NCI-H1105 (cell line): ENCODE results near the gene NDUFS3.
A peak's percentile ranks its signal among the peaks of the same experiment; 100 is the strongest.
"Not testable (repeated sequence)": the region's sequence is repeated elsewhere in the genome, so short reads cannot be mapped to it uniquely, and the experiment has no call there.

Source experiments
- DNase-seq: peaks from one replicate; lab custom pipeline; 2025; lab: John Stamatoyannopoulos, UW

NDUFS3 gene

DNA sequence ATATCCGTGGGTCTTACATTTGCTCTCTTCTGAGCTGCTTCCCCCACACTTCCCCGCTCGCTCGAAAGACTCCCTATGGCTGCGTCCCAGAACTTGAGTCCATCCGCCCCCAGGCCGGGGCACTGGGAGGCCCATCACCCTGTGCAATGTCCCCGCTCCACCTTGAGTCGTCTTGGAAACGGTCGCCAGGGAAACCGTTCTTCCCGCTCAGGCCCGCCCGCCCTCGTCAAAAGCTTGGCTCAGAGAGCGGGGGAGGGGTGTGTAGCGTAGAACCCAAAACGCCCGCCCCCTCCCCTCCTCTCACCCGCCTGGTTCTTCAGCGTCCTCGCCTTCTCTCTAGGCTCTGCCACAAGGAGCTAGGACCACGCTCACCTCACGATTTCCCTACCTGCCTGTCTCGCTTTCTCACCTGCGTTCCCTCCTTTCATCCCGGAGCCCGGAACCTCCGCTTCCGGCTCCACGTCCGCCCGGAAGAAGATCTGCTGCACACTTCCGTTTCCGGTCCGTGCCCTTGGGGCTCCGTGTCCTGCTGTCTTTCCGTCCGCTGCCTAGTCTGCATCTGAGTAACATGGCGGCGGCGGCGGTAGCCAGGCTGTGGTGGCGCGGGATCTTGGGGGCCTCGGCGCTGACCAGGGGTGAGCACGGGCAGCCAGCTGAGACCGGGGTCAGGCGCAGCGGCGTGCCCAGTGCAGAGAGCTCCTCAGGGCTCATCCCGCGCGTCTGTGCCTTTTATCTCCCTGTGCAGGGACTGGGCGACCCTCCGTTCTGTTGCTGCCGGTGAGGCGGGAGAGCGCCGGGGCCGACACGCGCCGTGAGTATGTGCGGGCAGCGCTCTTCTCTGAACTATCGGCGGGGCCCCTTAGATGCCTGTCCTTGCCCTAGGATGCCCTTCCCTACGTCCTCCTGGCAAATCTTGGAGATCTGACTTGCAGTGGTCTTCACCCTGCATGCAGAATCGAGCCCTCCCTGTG lies at the start of gene NDUFS3, which contains the start of gene KBTBD4:
NDUFS3 (plus strand) TSS at position 551 of the 971 bp plus-strand sequence; CDS start at position 569, 18 bp downstream.
KBTBD4 (minus strand) TSS at position 447 of the 971 bp plus-strand sequence; CDS start at position 428, 19 bp downstream.
- peak; percentile 93 for DNase-seq

DNA sequence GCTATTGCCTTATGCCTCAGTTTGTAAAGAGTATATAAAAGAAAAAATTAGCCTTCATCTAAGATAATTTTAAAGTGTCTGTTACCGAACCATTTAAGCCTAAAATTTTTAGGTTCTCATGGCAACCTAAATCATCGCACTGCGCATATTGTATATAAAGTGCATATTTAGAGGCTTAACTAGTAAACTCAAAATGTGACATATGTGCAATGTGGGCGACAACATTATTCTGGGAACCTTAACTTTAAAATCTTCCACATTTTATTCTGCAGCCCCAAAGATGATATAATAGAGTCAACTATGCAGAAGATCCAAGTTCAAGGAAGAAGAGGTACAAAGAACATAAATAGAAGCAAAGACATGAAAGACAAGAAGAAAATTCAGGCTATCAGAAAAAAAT lies 48.9 kb upstream of the NDUFS3 start:
- DNase-seq = no peak

DNA sequence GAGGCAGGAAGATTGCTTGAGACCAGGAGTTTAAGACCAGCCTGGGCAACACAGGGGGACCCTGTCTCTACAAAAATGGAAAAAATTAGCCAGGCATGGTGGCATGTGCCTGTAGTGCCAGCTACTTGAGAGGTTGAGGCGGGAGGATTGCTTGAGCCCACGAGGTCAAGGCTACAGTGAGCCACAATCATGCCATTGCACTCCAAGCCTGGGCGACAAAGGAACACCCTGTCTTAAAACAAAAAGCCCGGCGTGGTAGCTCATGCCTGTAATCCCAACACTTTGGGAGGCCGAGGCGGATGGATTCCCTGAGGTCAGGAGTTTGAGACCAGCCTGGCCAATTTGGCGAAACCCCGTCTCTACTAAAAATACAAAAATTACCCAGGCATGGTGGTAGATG lies 48.2 kb upstream of the NDUFS3 start:
- DNase-seq = not testable (repeated sequence)

DNA sequence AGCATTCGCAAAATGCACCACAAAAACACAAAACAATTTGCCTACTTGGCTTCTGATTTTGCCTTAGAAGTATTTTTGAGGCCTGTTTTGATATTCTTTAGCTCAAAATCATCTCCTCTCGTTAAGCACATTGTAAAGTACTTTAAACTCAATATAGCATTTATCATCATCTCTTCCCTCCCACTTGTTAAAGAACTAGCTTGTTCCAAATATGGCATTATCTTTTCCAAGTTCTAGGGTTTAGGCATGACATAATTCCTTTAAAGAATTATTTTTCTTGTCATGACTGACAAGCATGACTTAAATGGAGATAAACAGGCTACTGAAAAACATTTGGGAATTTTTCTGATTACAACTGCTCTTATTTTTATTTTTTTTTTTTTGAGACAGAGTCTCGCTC lies 47.2 kb upstream of the NDUFS3 start:
- DNase-seq = no peak

DNA sequence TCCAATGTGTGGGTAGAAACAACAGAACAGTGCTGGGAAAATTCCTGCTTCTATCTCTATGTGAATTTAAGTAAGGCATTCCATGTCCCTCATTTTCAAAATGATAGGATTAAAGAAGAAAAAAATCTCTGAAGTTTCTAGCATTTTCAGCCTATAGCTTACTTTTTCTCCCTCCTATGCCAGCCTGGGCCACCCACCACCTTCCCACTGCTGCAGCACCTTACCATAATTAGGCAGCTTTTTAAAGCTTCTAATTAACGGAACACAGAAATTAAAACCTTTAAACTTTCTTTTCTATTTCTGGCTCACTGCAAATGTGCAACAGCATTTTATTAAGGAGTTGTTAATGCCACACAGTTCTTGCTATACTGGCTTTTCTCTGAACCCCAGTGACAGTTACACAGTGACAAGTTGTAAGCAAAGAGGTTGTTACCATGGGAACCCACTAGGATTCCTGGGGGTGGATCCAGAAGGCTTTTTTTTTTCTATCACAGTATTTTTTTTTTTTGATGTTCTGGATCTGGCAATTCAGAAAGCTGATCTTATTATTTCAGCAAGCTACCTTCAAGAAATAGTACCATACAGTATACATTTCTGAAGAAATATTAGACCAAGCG lies 46.2 kb upstream of the NDUFS3 start:
- DNase-seq = no peak

DNA sequence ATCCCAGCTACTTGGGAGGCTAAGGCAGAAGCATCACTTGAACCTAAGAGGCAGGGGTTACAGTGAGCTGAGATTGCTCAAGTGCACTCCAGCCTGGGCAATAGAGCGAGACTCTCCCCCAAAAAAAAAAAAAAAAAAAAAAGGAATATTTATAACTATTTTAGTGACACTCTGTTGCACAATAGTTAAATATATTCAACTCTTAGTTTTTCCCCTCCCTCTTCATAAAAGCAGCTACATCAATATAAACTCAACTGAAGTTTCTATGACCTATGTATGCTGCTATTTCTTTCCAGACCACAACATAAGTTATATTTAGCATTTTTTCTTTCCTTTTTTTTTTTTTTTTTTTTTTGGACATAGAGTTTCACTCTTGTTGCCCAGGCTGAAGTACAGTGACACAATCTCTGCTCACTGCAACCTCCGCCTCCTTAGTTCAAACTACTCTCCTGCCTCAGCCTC lies 45.2 kb upstream of the NDUFS3 start:
- no peak for DNase-seq

DNA sequence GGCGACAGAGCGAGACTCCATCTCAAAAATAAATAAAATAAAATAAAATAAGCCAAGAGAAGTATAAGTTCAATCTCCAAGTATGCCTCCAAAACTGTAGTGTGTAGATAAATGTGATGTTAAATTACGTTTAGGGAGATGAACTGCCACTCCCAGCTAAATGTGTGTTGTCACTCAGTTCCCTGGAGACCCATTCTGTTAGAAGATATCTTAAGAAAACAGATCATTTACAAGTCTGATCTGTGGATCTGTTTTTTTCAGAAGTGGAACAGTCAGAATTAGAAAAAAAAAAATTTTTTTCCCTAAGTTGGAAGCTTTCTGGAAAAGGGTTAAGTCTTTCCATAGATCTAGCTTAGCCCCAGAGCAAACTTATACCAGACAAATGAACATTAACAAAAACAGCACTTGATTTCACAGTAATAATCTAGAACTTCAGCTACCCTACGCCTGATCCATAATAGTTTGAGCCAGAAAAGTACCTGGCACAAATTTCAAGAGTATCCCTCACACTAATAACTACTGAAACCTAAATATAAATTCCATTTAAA lies 44.1 kb upstream of the NDUFS3 start:
- DNase-seq = no peak

DNA sequence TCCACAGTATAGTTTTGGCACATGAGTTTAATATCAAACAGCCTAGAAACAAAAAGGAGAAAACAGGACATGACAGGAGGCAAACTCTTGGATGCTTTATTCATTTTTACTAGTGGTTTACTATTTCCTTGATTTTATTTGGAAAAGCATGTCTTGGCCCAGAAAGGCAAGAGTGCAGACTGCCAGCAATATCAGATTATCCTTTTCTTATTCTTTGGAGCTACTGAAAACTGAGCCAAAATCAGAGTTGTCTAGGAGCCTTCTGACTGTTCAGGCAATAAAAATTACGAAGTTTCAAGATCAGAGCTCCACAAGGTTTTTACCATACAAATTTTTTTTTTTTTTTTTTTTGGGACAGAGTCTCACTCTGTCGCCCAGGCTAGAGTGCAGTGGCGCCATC lies 42.0 kb upstream of the NDUFS3 start:
- DNase-seq = no peak

DNA sequence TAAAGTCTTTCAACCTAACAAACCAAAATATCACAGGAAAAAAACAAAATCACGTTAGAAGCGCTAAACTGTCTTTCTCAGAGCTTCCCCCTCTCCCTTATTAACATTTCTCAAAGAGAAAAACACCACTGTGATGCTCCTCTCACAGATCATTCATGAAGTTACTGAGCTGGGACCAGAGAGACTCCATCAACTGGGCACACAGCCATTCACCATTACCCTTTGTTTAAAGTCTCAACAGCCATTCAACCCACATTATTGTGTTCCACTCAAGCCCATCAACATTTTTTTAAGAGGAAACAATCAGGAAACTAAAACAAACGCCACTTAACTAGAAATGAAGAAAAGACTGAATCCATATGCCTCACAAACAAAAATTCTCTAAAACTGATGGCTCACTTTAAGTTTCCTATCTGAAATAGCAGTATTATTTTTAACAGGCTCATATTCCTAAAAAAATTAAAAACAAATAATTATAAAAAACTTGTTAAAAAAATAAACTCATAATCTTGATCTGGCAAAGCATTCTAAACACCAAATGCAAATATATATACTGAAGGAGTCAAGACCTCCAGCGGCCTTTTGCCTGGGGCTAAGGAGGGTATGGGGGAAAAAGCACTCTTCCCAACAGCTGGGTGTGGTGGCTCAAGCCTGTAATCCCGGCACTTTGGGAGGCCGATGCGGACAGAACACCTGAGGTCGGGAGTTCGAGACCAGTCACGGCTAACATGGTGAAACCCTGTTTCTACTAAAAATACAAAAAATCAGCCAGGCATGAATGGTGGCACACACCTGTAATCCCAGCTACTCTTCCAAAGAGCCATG lies 39.9 kb upstream of the NDUFS3 start:
- DNase-seq = peak; percentile 81

DNA sequence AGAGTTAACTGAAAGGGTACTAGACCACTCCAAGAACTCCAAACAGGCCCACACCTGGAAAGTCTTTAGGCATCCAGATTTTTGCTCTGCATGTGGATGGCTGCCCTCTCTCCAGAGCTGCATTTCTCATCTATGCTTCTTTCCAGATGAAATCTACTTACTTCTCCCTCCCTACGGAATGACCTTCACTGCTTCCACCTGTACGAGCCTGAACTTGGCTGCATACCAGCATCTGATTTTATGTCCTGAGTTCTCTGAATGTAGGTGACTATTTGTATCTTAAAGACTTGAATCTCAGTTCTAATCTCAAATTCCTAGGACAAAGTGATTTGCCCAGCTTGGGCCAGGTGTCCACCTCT lies 39.2 kb upstream of the NDUFS3 start:
- no peak for DNase-seq

DNA sequence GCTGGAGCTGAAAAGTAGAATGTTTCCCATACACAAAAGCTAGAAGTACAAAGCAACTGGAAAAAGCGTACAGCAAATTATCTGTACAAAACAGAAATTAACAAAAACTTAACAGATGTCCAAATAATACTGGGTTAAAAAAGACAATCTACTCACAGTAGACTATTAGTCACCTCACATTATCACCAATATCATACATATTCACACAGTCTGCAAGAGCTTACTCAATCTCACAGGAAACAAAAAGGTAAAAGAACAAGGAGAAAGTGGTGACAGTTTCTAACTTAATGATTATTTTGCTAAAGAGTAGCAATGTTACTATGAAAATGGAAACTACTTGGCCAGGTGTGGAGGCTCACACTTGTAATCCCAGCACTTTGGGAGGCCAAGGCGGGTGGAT lies 37.8 kb upstream of the NDUFS3 start:
- DNase-seq = no peak

DNA sequence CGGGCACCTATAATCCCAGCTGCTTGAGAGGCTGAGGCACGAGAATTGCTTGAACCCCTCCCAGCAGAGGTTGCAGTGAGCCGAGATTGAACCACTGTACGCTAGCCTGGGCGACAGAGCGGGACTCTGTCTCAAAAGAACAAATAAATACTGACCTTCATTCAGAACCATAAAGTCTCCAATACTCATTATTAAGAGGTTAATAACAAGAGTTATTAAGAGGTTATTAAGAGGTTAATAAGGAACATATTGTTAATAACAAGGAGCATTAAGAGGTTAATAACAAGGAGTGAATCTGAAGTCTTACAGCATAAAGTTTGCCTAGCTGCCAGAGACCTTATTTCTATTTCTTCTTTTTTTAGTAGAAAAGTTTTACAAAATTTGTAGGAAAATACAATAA lies 33.6 kb upstream of the NDUFS3 start:
- DNase-seq = no peak

DNA sequence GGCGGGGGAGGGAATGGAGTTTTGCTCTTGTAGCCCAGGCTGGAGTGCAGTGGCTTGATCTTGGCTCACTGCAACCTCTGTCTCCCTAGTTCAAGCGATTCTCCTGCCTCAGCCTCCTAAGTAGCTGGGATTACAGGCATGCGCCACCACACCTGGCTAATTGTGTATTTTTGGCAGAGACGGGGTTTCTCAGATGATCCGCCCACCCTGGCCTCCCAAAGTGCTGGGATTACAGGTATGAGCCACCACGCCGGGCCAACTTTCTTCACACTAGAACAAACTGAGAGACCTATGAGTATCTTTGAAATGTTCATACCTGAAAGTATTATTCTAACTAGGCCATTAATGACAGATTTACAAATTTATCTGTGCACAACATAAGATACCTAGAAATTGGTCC lies 32.6 kb upstream of the NDUFS3 start:
- DNase-seq = not testable (repeated sequence)

DNA sequence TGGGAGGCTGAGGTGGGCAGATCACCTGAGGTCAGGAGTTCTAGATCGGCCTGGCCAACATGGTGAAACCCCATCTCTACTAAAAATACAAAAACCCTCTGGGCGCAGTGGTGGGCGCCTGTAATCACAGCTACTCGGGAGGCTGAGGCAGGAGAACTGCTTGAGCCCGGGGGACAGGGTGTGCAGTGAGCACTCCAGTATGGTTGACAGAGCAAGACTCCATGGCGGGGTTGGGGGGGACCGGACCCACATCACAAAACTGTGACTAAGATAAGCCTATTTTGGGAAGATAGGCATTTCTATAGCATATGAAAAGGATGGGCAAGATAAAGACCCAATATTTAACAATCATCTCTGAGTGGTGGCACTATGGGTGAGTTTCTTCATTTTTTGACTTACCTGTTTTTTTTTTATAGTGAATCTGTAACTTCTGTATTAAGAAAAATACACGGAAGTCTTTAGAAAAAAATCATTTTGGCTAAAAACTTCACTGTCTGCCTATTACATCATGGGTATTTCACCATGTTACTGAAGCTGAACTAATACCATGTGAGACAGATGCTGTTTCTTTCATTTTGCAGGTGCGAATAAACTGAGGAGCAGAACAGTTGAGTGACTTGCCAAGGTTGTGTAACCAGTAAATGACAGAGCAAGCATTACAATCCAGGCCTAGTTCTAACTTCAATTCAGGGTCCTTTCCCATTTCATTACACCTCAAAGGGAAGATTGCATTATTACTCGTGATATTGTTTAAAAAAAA lies 28.4 kb upstream of the NDUFS3 start:
- no peak for DNase-seq

DNA sequence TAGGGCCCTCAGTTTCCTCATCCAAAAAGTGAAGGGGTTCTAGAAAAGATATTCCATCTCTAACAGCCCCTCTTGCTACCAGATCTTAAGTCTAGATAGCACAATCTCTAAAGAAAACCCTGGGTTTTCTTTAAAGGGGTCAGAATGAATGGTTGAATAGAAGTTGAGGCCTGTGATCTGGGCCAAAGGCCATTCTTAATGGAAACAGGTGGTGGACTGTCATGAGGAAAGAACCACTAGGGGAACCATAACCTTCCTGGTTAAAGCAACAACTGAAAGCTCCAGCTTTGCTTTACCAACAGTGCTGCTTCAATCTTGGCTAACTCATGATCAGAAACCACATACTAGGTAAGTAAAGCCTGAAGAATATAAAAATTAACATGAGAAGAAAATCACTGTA lies 27.8 kb upstream of the NDUFS3 start:
- no peak for DNase-seq

DNA sequence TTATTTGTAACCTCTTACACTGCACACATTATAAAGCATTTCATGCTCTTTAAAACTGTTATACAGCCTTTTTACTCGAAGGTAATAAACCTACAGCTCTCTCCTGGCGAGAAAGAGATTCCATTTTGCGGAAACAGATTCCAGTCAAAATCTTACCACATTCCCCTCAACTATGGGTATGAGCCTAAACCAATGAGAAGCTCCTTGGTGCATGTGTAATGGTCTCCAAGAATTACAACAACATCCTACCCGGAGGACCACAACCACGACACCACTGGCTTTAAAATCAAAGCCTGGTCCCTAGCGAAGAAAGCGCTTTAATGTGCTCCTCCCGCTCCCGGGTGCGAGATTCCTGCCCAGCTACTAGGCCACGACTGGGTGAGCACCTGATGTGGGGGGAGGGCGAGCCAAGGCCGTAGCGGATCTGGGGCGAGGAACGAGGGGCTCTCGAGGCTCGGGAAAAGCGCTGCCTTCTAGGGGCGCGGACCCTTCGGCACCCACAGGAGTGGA lies 26.8 kb upstream of the NDUFS3 start:
- DNase-seq = no peak

DNA sequence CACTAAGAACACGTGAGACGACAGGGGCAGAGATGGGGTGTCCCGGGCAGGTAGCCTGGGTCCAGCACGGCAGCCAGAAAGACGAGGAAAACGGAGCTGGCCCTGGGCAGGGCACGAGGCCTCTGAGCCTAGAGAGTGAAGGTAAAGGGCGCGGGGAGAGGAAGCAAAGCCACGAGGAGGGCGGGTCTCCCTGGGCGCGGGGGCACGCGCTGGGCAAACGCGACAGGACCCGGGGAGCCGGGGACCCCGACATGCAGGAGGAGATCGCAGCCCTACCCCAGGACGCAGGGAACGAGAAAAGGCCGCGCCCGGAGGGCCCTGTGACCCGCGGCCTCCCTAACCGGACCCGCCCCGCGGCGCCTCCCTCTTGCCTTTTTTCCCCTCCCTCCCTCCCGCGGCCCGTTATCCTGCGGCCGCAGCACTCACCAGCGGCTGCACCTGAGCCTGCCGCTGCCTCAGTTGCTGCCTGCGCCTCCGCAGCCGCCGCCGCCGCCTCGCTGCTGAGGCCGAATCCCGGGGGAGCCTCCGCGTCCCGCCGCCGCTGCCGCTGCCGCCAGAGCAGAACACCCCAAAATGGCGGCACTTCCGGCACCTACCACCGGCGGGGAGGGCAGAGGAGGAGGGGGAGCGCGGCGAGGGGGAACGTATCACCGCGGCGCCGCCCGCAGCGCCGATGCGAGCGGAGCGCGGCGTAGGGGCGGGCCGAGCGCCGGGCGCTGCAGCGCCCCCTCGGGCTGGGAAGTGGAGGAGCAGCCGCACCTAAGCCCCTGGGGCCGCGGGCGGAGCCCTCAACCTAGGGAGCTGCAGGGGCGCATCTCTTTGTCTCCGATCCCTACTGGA lies 26.1 kb upstream of the NDUFS3 start, which contains the start of gene CELF1:
CELF1 (minus strand) TSS at position 567 of the 840 bp plus-strand sequence. CDS start 53,609 bp downstream, outside the sequence.
- DNase-seq = peak; percentile 96

DNA sequence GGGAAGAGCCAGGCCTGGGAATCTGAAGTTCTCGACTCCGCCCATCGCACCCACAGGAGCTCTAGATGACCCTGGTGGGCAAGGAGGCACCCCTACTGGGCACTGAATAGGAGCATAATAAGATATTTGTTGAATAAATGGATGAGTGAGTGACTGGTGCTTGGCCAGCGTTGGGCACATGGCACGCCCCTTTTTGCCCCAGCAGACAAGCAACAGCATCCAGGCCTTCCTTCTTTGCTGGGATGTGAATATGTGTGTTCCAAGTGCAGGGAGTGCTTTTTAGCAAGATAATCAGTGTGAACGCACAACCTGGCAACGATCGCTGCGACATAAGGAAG lies 25.5 kb upstream of the NDUFS3 start:
- DNase-seq = no peak

DNA sequence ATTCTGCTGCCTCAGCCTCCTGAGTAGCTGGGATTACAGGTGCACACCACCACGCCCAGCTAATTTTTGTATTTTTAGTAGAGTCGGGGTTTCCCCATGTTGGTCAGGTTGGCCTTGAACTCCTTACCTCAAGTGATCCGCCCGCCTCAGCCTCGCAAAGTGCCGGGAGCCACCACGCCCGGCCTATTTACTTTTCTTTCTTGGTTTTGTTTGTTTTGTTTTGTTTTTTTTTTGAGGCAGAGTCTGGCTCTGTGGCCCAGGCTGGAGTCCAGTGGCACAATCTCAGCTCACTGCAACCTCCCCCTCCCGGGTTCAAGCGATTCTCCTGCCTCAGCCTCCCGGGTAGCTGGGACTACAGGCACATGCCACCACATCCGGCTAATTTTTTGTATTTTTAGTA lies 21.9 kb upstream of the NDUFS3 start:
- not testable (repeated sequence) for DNase-seq

DNA sequence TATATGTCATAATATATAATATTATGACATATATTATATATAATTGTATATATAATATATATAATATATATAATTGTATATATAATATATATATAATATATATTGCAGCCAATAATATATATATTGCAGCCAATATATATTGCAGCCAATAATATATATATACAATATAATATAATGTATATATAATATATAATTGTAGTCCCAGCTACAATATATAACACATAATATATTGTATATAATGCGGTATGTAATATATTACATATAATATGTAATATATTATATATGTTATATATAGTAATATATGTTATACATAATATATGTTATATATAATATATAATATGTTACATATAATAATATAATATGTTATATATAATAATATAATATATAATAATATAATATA lies 20.2 kb upstream of the NDUFS3 start:
- no peak for DNase-seq
